Measurements from ENCODE around the gene RNASEH2B. TPM values are rescaled to one million over a fixed set of nuclear protein-coding genes. Genes with fewer than 3 reads are reported as not detected.

RNASEH2B gene
- total and polyA plus RNA-seq, 2 of the 8 experiments (the other 6 are each of a cell fraction or from before 2014, with no cell fraction given) = 19.3 to 43.9 TPM

DNA sequence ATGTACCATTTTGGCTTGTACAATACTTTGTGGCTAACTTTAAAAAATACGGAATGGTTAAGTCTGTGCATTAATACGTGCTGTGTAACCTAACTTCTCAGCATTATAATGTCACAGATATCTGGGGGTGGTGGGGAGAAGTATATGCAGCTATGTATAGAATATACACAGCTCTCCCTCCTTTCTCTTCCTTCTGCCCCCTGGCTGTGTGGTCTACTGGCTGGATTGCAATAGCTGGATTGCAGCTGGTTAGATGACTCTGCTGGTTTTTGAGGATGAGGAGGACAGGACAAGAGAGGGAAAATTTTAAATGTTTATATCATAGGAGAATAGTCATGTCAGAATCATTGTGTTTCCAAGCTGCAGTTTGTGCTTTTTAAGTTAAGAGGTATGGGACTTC is 9.7 kb downstream of the RNASEH2B start:
- Histone ChIP-seq H3K27me3 (replicated peaks in 1 of 4; ENCODE audit: control insufficient read depth in 3 of 4, extremely low read depth in 1 of 4, insufficient read depth in 3 of 4, low read length in 3 of 4) (no peaks in the 10 kb centered on the region), H2BK120ac (replicated peaks; ENCODE audit: low read depth, low read length) (no peak overlapping the region), H4K20me1 (replicated peaks in 1 of 2; ENCODE audit: control insufficient read depth in 1 of 2, insufficient read depth in 2 of 2, low read length in 2 of 2) (no peaks in the 10 kb centered on the region), H3K9ac (replicated peaks in 1 of 4; ENCODE audit: extremely low read depth in 1 of 4, low read depth in 3 of 4, low read length in 3 of 4) (no peak overlapping the region), H2BK12ac (ENCODE audit: low read depth, low read length) (no peak overlapping the region), H3K18ac (ENCODE audit: extremely low read depth, low read length) (no peak overlapping the region), H2BK15ac (ENCODE audit: low read length) (no peak overlapping the region), H4K91ac (replicated peaks; ENCODE audit: insufficient read length, low read length) (no peak overlapping the region), H3K79me1 (ENCODE audit: low read depth, low read length) (peaks cover 5% of the 10 kb centered on the region), H3K4me2 (ENCODE audit: insufficient read depth in 1 of 2, low read depth in 2 of 2, low read length in 2 of 2) (no peak overlapping the region), H3K23me2 (ENCODE audit: low read depth, low read length) (no peaks in the 10 kb centered on the region), H3K9me3 (ENCODE audit: insufficient read depth in 2 of 2, low read depth in 1 of 2, low read length in 1 of 2) (peaks cover 17 to 22% of the 10 kb centered on the region in 2 experiments), H3K4me1 (replicated peaks in 1 of 4; ENCODE audit: control insufficient read depth in 3 of 4, insufficient read depth in 4 of 4, low read length in 3 of 4) (peaks cover 2 to 15% (median 10%) of the 10 kb centered on the region in 4 experiments; a peak in 5 of 7 replicates), H3K4me3 (ENCODE audit: extremely low read depth in 1 of 4, insufficient read depth in 2 of 4, low read depth in 3 of 4, low read length in 4 of 4) (no peak overlapping the region), H2AK5ac (ENCODE audit: low read depth, low read length) (no peak overlapping the region), H3K56ac (replicated peaks; ENCODE audit: insufficient read length, low read depth, low read length) (no peak overlapping the region), H2AFZ (ENCODE audit: low read length) (no peak overlapping the region), H4K8ac (ENCODE audit: extremely low read depth, insufficient read depth, low read length) (no peak overlapping the region), H3K36me3 (ENCODE audit: control insufficient read depth in 2 of 4, insufficient read depth in 4 of 4, low read length in 3 of 4) (peaks cover 0 to 11% (median 0%) of the 10 kb centered on the region in 4 experiments; a peak in 3 of 8 replicates), H3K23ac (ENCODE audit: insufficient read length) (no peak overlapping the region), H3K14ac (ENCODE audit: insufficient read length) (no peak overlapping the region), H3K4ac (replicated peaks; ENCODE audit: insufficient read length, low read depth, low read length) (no peak overlapping the region), H3K79me2 (ENCODE audit: control insufficient read depth in 1 of 2, insufficient read depth in 2 of 2, low read length in 2 of 2) (peaks cover 0 to 69% of the 10 kb centered on the region in 2 experiments; a peak in 3 of 4 replicates), H2BK5ac (ENCODE audit: low read depth, low read length) (no peak overlapping the region), H3K27ac (ENCODE audit: low read depth, low read length) (no peak overlapping the region), H2BK20ac (ENCODE audit: low read length) (no peak overlapping the region), H4K5ac (ENCODE audit: insufficient read length, low read depth, low read length) (no peak overlapping the region)
- 92% methylated on average over 2 of the region's 2 CpGs; no CpG with 5 or more reads in 1 of the 2 experiments for WGBS, 2 experiments (ENCODE audit: extremely low coverage in 1 of 2, insufficient coverage in 1 of 2, insufficient read length in 1 of 2, insufficient replicate concordance in 2 of 2, low coverage in 1 of 2, low lambda C conversion rate in 2 of 2, missing lambda C conversion rate in 1 of 2)
- FAIRE-seq (no peak), DNase-seq (ENCODE audit: low read depth in 1 of 2, low spot score in 2 of 2) (no peak)
- no peak for TF ChIP-seq CREB1 (IDR thresholded peaks at IDR 0.05)
- no peak for TF ChIP-seq CHD1 (IDR thresholded peaks at IDR 0.05; ENCODE audit: low read depth, low read length)
- no peak for TF ChIP-seq KDM1A (IDR thresholded peaks at IDR 0.05; ENCODE audit: borderline replicate concordance, low read length)
- TF ChIP-seq, protein P1, sequence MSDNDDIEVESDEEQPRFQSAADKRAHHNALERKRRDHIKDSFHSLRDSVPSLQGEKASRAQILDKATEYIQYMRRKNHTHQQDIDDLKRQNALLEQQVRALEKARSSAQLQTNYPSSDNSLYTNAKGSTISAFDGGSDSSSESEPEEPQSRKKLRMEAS (IDR thresholded peaks at IDR 0.05) = no peak
- ChIA-PET CTCF (ENCODE audit: partially characterized antibody) (interaction anchor here (0.6 to 1.7 kb wide), 3 partner anchors 60 to 206 kb away, joined by 3 read pairs; no protein-coding TSS in a partner anchor), POLR2A (ENCODE audit: partially characterized antibody) (no interaction called here)

Measured in H1 (cell line).